Measurements from ENCODE around the gene MBD6.

MBD6 gene

DNA sequence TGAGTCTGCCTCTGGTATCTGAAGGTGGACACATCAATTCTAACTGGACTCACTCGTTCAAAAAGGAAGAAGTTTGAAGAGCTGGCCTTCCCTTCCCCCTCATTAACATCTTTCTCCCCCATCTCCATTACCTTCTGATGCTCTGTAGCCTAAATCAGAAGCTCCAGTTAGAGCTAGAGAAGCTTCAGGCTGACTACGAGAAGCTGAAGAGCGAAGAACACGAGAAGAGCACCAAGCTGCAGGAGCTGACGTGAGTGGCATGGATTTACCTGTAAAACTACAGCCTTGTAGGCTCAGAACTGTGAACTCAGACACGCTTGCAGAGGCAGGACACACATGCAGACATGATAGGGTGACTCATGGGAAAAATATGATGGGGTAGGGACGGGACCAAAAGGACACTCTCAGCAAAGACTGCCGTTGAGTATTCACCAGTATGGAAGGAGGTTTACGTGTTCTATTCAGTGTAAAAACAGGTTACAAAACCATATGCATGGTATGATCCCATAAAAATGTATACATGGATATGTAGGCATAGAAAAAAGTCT, 54.1 kb downstream of the MBD6 start:
- DNase-seq (ENCODE audit: low read depth) = no peak

DNA sequence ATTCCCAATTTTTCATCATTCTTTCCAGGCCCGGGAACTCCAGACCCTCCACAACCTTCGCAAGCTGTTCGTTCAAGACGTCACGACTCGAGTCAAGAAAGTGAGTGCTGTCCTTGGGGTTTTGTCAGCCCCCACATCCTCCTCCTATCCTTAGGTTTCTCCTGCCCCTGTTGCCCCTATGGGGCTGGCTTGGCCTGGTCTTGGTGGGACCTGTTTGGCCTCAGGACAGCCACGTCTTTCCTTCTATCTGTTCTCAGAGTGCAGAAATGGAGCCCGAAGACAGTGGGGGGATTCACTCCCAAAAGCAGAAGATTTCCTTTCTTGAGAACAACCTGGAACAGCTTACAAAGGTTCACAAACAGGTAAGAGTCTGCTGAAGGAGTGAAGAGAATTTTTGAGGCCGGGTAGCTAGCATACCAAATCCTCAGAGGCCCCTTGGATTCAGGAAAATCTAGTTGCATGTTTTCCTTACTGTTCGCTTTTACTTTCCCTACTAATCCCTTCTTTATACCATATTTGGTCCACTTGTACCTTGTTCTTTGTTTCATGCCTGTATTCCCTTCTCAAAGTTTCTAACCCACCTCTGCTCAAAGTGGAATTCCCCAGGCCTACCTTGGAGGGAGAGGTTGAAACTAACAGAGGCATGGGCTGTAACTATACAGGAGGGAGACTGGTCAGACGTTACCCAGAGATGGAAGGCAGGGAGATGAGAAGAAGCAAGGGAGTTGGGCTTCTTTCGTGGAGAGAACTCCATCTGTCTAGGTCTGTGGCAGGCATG, 55.5 kb downstream of the MBD6 start:
- DNase-seq (ENCODE audit: low read depth) = no peak

DNA sequence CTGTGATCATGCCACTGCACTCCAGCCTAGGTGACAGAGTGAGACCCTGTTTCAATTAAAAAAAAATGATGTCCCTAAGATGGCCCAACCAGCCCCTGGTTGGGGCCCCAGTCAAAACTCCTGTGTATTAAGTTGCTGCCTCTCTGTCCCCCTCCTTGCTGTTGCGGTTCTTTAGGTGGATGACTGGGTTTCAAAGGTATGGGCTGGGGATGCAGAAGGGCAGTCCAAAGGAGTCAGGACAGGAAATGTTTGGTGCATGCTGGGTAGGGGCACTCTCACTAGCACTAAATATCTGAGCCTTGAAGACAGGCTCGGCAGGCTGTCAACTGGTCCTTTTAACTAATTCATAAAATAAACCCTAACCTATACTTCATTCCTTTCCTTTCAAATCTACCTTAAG, 56.4 kb downstream of the MBD6 start:
- no peak for DNase-seq (ENCODE audit: low read depth)
